Measurements from ENCODE around the gene RNF43.

GRCh38 chr17:58388302-58389190, 28.8 kb downstream of the RNF43 start:
- TF ChIP-seq CTCF (IDR thresholded peaks at IDR 0.05) (no peak), POLR2A (IDR thresholded peaks at IDR 0.05) (no peak)

All from body of pancreas (tissue), 4 donors.